H1 (cell line): ENCODE results near the gene BFSP2. TPM values are rescaled to one million over a fixed set of nuclear protein-coding genes. Genes with fewer than 3 reads are reported as not detected.

ENCODE experiments used
- CTCF ChIA-PET: fragments of 300-600 bp; sonication (Branson Sonifier 250); formaldehyde crosslinking; loops from one replicate; lab custom pipeline; 2021; ENCODE audit not compliant: partially characterized antibody; lab: Charles Lee
- POLR2A ChIA-PET: fragments of 300-600 bp; sonication (Branson Sonifier 250); formaldehyde crosslinking; loops from one replicate; lab custom pipeline; 2021; ENCODE audit warnings: inconsistent platforms; ENCODE audit not compliant: partially characterized antibody; lab: Charles Lee
- DNase-seq, 2 experiments: peaks; one replicate each; pipeline versions ENCODE4 v3.0.0 to v3.0.0-alpha.2; 2010 to 2022; ENCODE audit warnings: low spot score in 2 of 2, low read depth in 1 of 2, mixed read lengths in 1 of 2
- FAIRE-seq: peaks from 2 replicates; lab custom pipeline; 2011; peaks lifted over from hg19 to GRCh38; lab: Jason Lieb, UNC
- H2AFZ ChIP-seq: 2 replicates; pipeline ENCODE4 v1.8.1; 2012; ENCODE audit warnings: low read length, inconsistent platforms
- H2AK5ac ChIP-seq: 2 replicates; pipeline ENCODE4 v1.6.1; 2013; ENCODE audit warnings: low read depth, low read length
- H2BK120ac ChIP-seq: replicated peaks from 2 replicates; pipeline ENCODE3; 2013; ENCODE audit warnings: low read depth, low read length, inconsistent platforms
- H2BK12ac ChIP-seq: 2 replicates; pipeline ENCODE4 v1.6.1; 2013; ENCODE audit warnings: low read depth, low read length
- H2BK15ac ChIP-seq: 2 replicates; pipeline ENCODE4 v1.6.1; 2013; ENCODE audit warnings: low read length
- H2BK20ac ChIP-seq: 2 replicates; pipeline ENCODE4 v1.6.1; 2013; ENCODE audit warnings: low read length
- H2BK5ac ChIP-seq: 2 replicates; pipeline ENCODE4 v1.6.1; 2013; ENCODE audit warnings: low read depth, low read length
- H3K14ac ChIP-seq: 2 replicates; pipeline ENCODE4 v1.6.1; 2013; ENCODE audit warnings: inconsistent platforms; ENCODE audit not compliant: insufficient read length
- H3K18ac ChIP-seq: 2 replicates; pipeline ENCODE4 v1.6.1; 2013; ENCODE audit warnings: low read length; ENCODE audit errors: extremely low read depth
- H3K23ac ChIP-seq: 2 replicates; pipeline ENCODE4 v1.6.1; 2013; ENCODE audit warnings: inconsistent platforms; ENCODE audit not compliant: insufficient read length
- H3K23me2 ChIP-seq: 2 replicates; pipeline ENCODE4 v1.6.1; 2013; ENCODE audit warnings: low read depth, low read length
- H3K27ac ChIP-seq: 2 replicates; pipeline ENCODE4 v1.6.1; 2011; ENCODE audit warnings: low read depth, low read length, inconsistent platforms
- H3K27me3 ChIP-seq, 4 experiments: replicated peaks in 1 of 4; 1 replicate in 1 of 4; 2 replicates in 3 of 4; pipeline versions ENCODE4 v1.6.1 to v1.8.1; 2011 to 2013; ENCODE audit warnings: low read length in 3 of 4, mild to moderate bottlenecking in 3 of 4, inconsistent platforms in 2 of 4, mixed read lengths in 2 of 4, moderate library complexity in 1 of 4; ENCODE audit not compliant: control insufficient read depth in 3 of 4, insufficient read depth in 3 of 4; ENCODE audit errors: extremely low read depth in 1 of 4
- H3K36me3 ChIP-seq, 4 experiments: 2 replicates each; pipeline versions ENCODE4 v1.6.1 to v1.8.1; 2011 to 2013; ENCODE audit warnings: mild to moderate bottlenecking in 4 of 4, low read length in 3 of 4, moderate library complexity in 2 of 4, control low read depth in 1 of 4, inconsistent platforms in 1 of 4; ENCODE audit not compliant: insufficient read depth in 4 of 4, control insufficient read depth in 2 of 4
- H3K4ac ChIP-seq: replicated peaks from 2 replicates; pipeline ENCODE3; 2013; ENCODE audit warnings: low read length, low read depth, mixed read lengths, inconsistent platforms; ENCODE audit not compliant: insufficient read length
- H3K4me1 ChIP-seq, 4 experiments: replicated peaks in 1 of 4; 1 replicate in 1 of 4; 2 replicates in 3 of 4; pipeline versions ENCODE4 v1.6.1 to v1.8.1; 2011 to 2013; ENCODE audit warnings: low read length in 3 of 4, inconsistent platforms in 2 of 4, mixed read lengths in 1 of 4; ENCODE audit not compliant: insufficient read depth in 4 of 4, control insufficient read depth in 3 of 4
- H3K4me2 ChIP-seq, 2 experiments: 2 replicates each; pipeline versions ENCODE4 v1.6.1 to v1.8.1; 2011 to 2013; ENCODE audit warnings: low read depth in 2 of 2, low read length in 2 of 2, control low read depth in 1 of 2, inconsistent platforms in 1 of 2, mild to moderate bottlenecking in 1 of 2; ENCODE audit not compliant: insufficient read depth in 1 of 2
- H3K4me3 ChIP-seq, 4 experiments: fragments of 200-600, 300-600 bp in 1 of 4; sonication (generic), shearing (Covaris generic), sonication (Bioruptor Twin) in 1 of 4; 2 replicates each; pipeline versions ENCODE4 v1.5.1 to v1.8.1; 2011 to 2016; ENCODE audit warnings: low read length in 4 of 4, low read depth in 3 of 4, control low read depth in 2 of 4, inconsistent platforms in 2 of 4, mild to moderate bottlenecking in 2 of 4, mixed read lengths in 1 of 4, moderate library complexity in 1 of 4; ENCODE audit not compliant: insufficient read depth in 2 of 4; ENCODE audit errors: extremely low read depth in 1 of 4
- H3K56ac ChIP-seq: replicated peaks from 2 replicates; pipeline ENCODE3; 2013; ENCODE audit warnings: low read depth, mild to moderate bottlenecking, mixed read lengths, low read length, inconsistent platforms; ENCODE audit not compliant: insufficient read length
- H3K79me1 ChIP-seq: 2 replicates; pipeline ENCODE4 v1.6.1; 2013; ENCODE audit warnings: low read depth, low read length, control low read depth
- H3K79me2 ChIP-seq, 2 experiments: 2 replicates each; pipeline versions ENCODE4 v1.6.1 to v1.8.1; 2012 to 2013; ENCODE audit warnings: low read length in 2 of 2, mild to moderate bottlenecking in 2 of 2, inconsistent platforms in 1 of 2; ENCODE audit not compliant: insufficient read depth in 2 of 2, control insufficient read depth in 1 of 2
- H3K9ac ChIP-seq, 4 experiments: replicated peaks in 1 of 4; 1 replicate in 1 of 4; 2 replicates in 3 of 4; pipeline versions ENCODE4 v1.6.1 to v1.8.1; 2011 to 2013; ENCODE audit warnings: low read depth in 3 of 4, low read length in 3 of 4, control low read depth in 2 of 4, mild to moderate bottlenecking in 2 of 4, moderate library complexity in 2 of 4, inconsistent platforms in 1 of 4; ENCODE audit errors: extremely low read depth in 1 of 4
- H3K9me3 ChIP-seq, 2 experiments: 2 replicates each; pipeline versions ENCODE4 v1.6.1 to v1.8.1; 2012 to 2013; ENCODE audit warnings: mild to moderate bottlenecking in 2 of 2, moderate library complexity in 2 of 2, control low read depth in 1 of 2, inconsistent platforms in 1 of 2, low read depth in 1 of 2, low read length in 1 of 2, mixed read lengths in 1 of 2; ENCODE audit not compliant: insufficient read depth in 2 of 2
- H4K20me1 ChIP-seq, 2 experiments: replicated peaks in 1 of 2; 2 replicates each; pipeline versions ENCODE3 to v1.8.1; 2011 to 2013; ENCODE audit warnings: inconsistent platforms in 2 of 2, low read length in 2 of 2, mild to moderate bottlenecking in 1 of 2; ENCODE audit not compliant: insufficient read depth in 2 of 2, control insufficient read depth in 1 of 2
- H4K5ac ChIP-seq: 2 replicates; pipeline ENCODE4 v1.6.1; 2013; ENCODE audit warnings: low read length, low read depth, mixed read lengths, inconsistent platforms; ENCODE audit not compliant: insufficient read length
- H4K8ac ChIP-seq: 2 replicates; pipeline ENCODE4 v1.8.0; 2013; ENCODE audit warnings: mild to moderate bottlenecking, moderate library complexity, low read length, inconsistent platforms; ENCODE audit not compliant: insufficient read depth; ENCODE audit errors: extremely low read depth
- H4K91ac ChIP-seq: replicated peaks from 2 replicates; pipeline ENCODE3; 2013; ENCODE audit warnings: low read length, mixed read lengths, inconsistent platforms; ENCODE audit not compliant: insufficient read length
- ATF2 ChIP-seq: IDR thresholded peaks from 2 replicates; pipeline ENCODE4 v1.6.1; 2012; ENCODE audit warnings: low read length, inconsistent platforms
- CHD2 ChIP-seq: IDR thresholded peaks from 2 replicates; pipeline ENCODE4 v1.6.1; 2012; ENCODE audit warnings: low read length, improper control_type of control experiment
- CTBP2 ChIP-seq: IDR thresholded peaks from 2 replicates; pipeline ENCODE4 v1.7.0; 2011; ENCODE audit warnings: borderline replicate concordance, mild to moderate bottlenecking, moderate library complexity, mixed read lengths, low read length; ENCODE audit not compliant: insufficient read depth, insufficient read length
- FOSL1 ChIP-seq: IDR thresholded peaks from 2 replicates; pipeline ENCODE4 v1.6.1; 2011; ENCODE audit warnings: mild to moderate bottlenecking, low read depth, low read length, moderate library complexity; ENCODE audit not compliant: insufficient read depth
- MAFK ChIP-seq: IDR thresholded peaks from 2 replicates; pipeline ENCODE4 v1.6.1; 2012; ENCODE audit warnings: low read depth, mild to moderate bottlenecking, improper control_type of control experiment, low read length
- NRF1 ChIP-seq: IDR thresholded peaks from 2 replicates; pipeline ENCODE4 v1.6.1; 2011; ENCODE audit warnings: mild to moderate bottlenecking, low read depth, low read length, improper control_type of control experiment
- RAD21 ChIP-seq, 2 experiments: IDR thresholded peaks in 1 of 2; conservative IDR thresholded peaks in 1 of 2; 2 replicates each; pipeline ENCODE4 v1.6.1; 2011; ENCODE audit warnings: low read depth in 2 of 2, low read length in 2 of 2, improper control_type of control experiment in 1 of 2, inconsistent platforms in 1 of 2, mild to moderate bottlenecking in 1 of 2, moderate library complexity in 1 of 2
- SIN3A ChIP-seq, 2 experiments: IDR thresholded peaks in 1 of 2; conservative IDR thresholded peaks in 1 of 2; 2 replicates each; pipeline ENCODE4 v1.6.1; 2011 to 2012; ENCODE audit warnings: low read length in 2 of 2, improper control_type of control experiment in 1 of 2, low read depth in 1 of 2, mild to moderate bottlenecking in 1 of 2
- TEAD4 ChIP-seq: IDR thresholded peaks from 2 replicates; pipeline ENCODE4 v1.6.1; 2012; ENCODE audit warnings: low read depth, low read length, inconsistent platforms, mixed read lengths
- USF2 ChIP-seq: IDR thresholded peaks from 2 replicates; pipeline ENCODE4 v1.6.1; 2011; ENCODE audit warnings: low read length, improper control_type of control experiment
- YY1 ChIP-seq: IDR thresholded peaks from 2 replicates; pipeline ENCODE4 v1.6.1; 2011; ENCODE audit warnings: low read depth, mild to moderate bottlenecking, low read length
- WGBS, 2 experiments: shearing (Covaris generic) in 1 of 2; methylation state at CpG; one replicate each; pipeline versions ENCODE4 v1.1.6 to v1.1.7; 2013 to 2015; ENCODE audit warnings: low lambda C conversion rate in 2 of 2, mixed read lengths in 2 of 2, inconsistent platforms in 1 of 2, low coverage in 1 of 2, missing lambda C conversion rate in 1 of 2; ENCODE audit not compliant: insufficient replicate concordance in 2 of 2, insufficient coverage in 1 of 2, insufficient read length in 1 of 2; ENCODE audit errors: extremely low coverage in 1 of 2, missing lambda C conversion rate in 1 of 2; 5-methylcytosine and 5-hydroxymethylcytosine counted together
- polyA plus RNA-seq, 7 experiments: library from polyadenylated mRNA; depleted of rRNA in 3 of 7; stranded (reverse) in 5 of 7; unstranded in 2 of 7; fragments of >200 nt in 5 of 7; fragments of 200-250 nt in 2 of 7; gene quantifications; 1 replicate in 5 of 7; 2 replicates in 1 of 7; 4 replicates in 1 of 7; pipeline versions ENCODE4 v1.2.1 to v1.2.3, GENCODE V29; 2011 to 2013; ENCODE audit warnings: missing spikeins in 2 of 7, mixed read lengths in 2 of 7
- total RNA-seq: library from RNA; stranded (reverse); fragmentation: NEBNext Ultra II Directional; extraction: Animal tissue kit (Norgen Biotek cat#: 25700); gene quantifications from 2 replicates; pipeline ENCODE4 v1.2.1, GENCODE V29; 2021

Gene BFSP2
- total and polyA plus RNA-seq, 2 of the 8 experiments (the other 6 are each of a cell fraction or from before 2014, with no cell fraction given): not detected

GRCh38 chr3:133479401-133479800 is 79.5 kb downstream of the BFSP2 start:
- Histone ChIP-seq H3K79me2 (no peaks in the 10 kb centered on the region), H2AFZ (no peak overlapping the region), H3K4me1 (peaks cover 0 to 9% (median 0%) of the 10 kb centered on the region in 4 experiments; a peak in 2 of 7 replicates), H3K14ac (no peak overlapping the region), H3K23me2 (no peaks in the 10 kb centered on the region), H4K8ac (no peak overlapping the region), H4K5ac (no peak overlapping the region), H3K4me3 (no peak overlapping the region), H3K4me2 (no peak overlapping the region), H2BK120ac (no peak overlapping the region), H2BK5ac (no peak overlapping the region), H3K4ac (no peak overlapping the region), H3K23ac (no peak overlapping the region), H2BK15ac (no peak overlapping the region), H3K27ac (no peak overlapping the region), H4K91ac (no peak overlapping the region), H3K9ac (no peak overlapping the region), H2BK12ac (no peak overlapping the region), H2BK20ac (no peak overlapping the region), H3K9me3 (no peaks in the 10 kb centered on the region), H4K20me1 (no peaks in the 10 kb centered on the region), H3K18ac (no peak overlapping the region), H3K36me3 (no peaks in the 10 kb centered on the region), H3K79me1 (no peaks in the 10 kb centered on the region), H2AK5ac (no peak overlapping the region), H3K56ac (no peak overlapping the region), H3K27me3 (no peaks in the 10 kb centered on the region)
- WGBS, 2 experiments: 88% methylated on average over 2 of the region's 2 CpGs; no CpG with 5 or more reads in 1 of the 2 experiments
- ChIA-PET POLR2A (interaction anchor here (1.3 kb wide), 1 partner anchor 95 kb away, joined by 3 read pairs; no protein-coding TSS in a partner anchor), CTCF (interaction anchor here (1.4 to 1.9 kb wide), 2 partner anchors 10 to 15 kb away, joined by 5 to 8 read pairs; no protein-coding TSS in a partner anchor)
- FAIRE-seq (no peak), DNase-seq (no peak)
- TF ChIP-seq RAD21 (IDR thresholded peaks at IDR 0.05 in 1 of 2, conservative IDR thresholded peaks at IDR 0.05 in 1 of 2; ENCODE audit: low read depth in 2 of 2, low read length in 2 of 2): no peak
- TF ChIP-seq ATF2: no peak
- TF ChIP-seq MAFK: no peak
- no peak for TF ChIP-seq FOSL1
- TF ChIP-seq TEAD4: no peak
- no peak for TF ChIP-seq USF2
- no peak for TF ChIP-seq CHD2
- TF ChIP-seq YY1: no peak
- no peak for TF ChIP-seq SIN3A (conservative IDR thresholded peaks at IDR 0.05 in 1 of 2, IDR thresholded peaks at IDR 0.05 in 1 of 2; ENCODE audit: low read depth in 1 of 2, low read length in 2 of 2)
- TF ChIP-seq CTBP2: no peak
- TF ChIP-seq NRF1: no peak
